GM12891 (cell line): ENCODE results near the gene CFB.

Experiments used
- POLR2A ChIP-seq: IDR thresholded peaks from 2 replicates; pipeline ENCODE4 v1.6.1; 2011; ENCODE audit warnings: low read depth, low read length, control low read depth
- POLR2AphosphoS5 ChIP-seq: IDR thresholded peaks from 2 replicates; pipeline ENCODE4 v1.6.1; 2011; ENCODE audit warnings: low read depth, low read length, control low read depth

- TF ChIP-seq POLR2AphosphoS5: no peak
- TF ChIP-seq POLR2A: no peak
Observed at GRCh38 chr6:31927242-31927862, 18.5 kb upstream of the CFB start, which contains the start of gene C2.
